HG02981 (cell line): ENCODE results near the gene SNX11.
A peak's percentile ranks its signal among the peaks of the same experiment; 100 is the strongest.
"Not testable (repeated sequence)": the region's sequence is repeated elsewhere in the genome, so short reads cannot be mapped to it uniquely, and the experiment has no call there.

Experiments used
- ATAC-seq: cut with Tn5 transposase; IDR thresholded peaks from one replicate; pipeline ENCODE4 v1.9.1; 2021; ENCODE audit warnings: mild to moderate bottlenecking, moderate library complexity; ENCODE audit not compliant: unreplicated experiment

The SNX11 gene

GRCh38 chr17:48107137-48108055 is at the start of gene SNX11:
Gene SNX11, plus strand, starts transcription at chr17:48107766. Its CDS starts 4,278 bp downstream, at chr17:48112044.
- ATAC-seq: peak; percentile 74

GRCh38 chr17:48058393-48059124 is 49.0 kb upstream of the SNX11 start:
- ATAC-seq: no peak

- ATAC-seq: no peak
Measured at GRCh38 chr17:48059125-48059668, 48.4 kb upstream of the SNX11 start.

GRCh38 chr17:48060249-48060648 is 47.3 kb upstream of the SNX11 start:
- no peak for ATAC-seq

GRCh38 chr17:48062273-48062672 is 45.3 kb upstream of the SNX11 start:
- ATAC-seq: no peak

GRCh38 chr17:48064638-48065037 is 42.9 kb upstream of the SNX11 start:
- no peak for ATAC-seq

GRCh38 chr17:48066192-48066591 is 41.4 kb upstream of the SNX11 start:
- no peak for ATAC-seq

GRCh38 chr17:48066656-48067055 is 40.9 kb upstream of the SNX11 start:
- ATAC-seq: no peak

GRCh38 chr17:48067245-48067644 is 40.3 kb upstream of the SNX11 start:
- ATAC-seq: no peak

GRCh38 chr17:48067808-48068207 is 39.8 kb upstream of the SNX11 start:
- not testable (repeated sequence) for ATAC-seq

- ATAC-seq: no peak
Measured at GRCh38 chr17:48068491-48068961, 39.0 kb upstream of the SNX11 start.

- ATAC-seq: no peak
Measured at GRCh38 chr17:48070195-48070594, 37.4 kb upstream of the SNX11 start.

- ATAC-seq: no peak
Measured at GRCh38 chr17:48071654-48072053, 35.9 kb upstream of the SNX11 start.

- ATAC-seq: not testable (repeated sequence)
Measured at GRCh38 chr17:48072811-48073210, 34.8 kb upstream of the SNX11 start.

- ATAC-seq: not testable (repeated sequence)
Measured at GRCh38 chr17:48073566-48074094, 33.9 kb upstream of the SNX11 start.

- no peak for ATAC-seq
Measured at GRCh38 chr17:48074322-48075081, 33.1 kb upstream of the SNX11 start.

GRCh38 chr17:48077152-48077551 is 30.4 kb upstream of the SNX11 start:
- ATAC-seq: not testable (repeated sequence)

GRCh38 chr17:48081858-48082257 is 25.7 kb upstream of the SNX11 start:
- no peak for ATAC-seq

GRCh38 chr17:48084932-48085331 is 22.6 kb upstream of the SNX11 start:
- no peak for ATAC-seq

GRCh38 chr17:48093341-48094045 is 14.1 kb upstream of the SNX11 start:
- no peak for ATAC-seq
